Fibroblast of mammary gland (primary cell): Measurements from ENCODE around the gene SORCS1.

Experiments
- DNase-seq: peaks from one replicate; pipeline ENCODE4 v3.0.0-alpha.2; 2010; ENCODE audit warnings: low read depth
- H3K4me3 ChIP-seq: 2 replicates; pipeline ENCODE4 v1.5.1; 2011; ENCODE audit warnings: low read depth, mild to moderate bottlenecking, low read length, moderate library complexity; ENCODE audit not compliant: control insufficient read depth
- TF ChIP-seq, protein P1 (sequence below): conservative IDR thresholded peaks from 2 replicates; pipeline ENCODE4 v1.5.1; 2011; ENCODE audit warnings: low read depth, low read length, inconsistent platforms; ENCODE audit not compliant: control insufficient read depth, insufficient read depth

The SORCS1 gene

DNA sequence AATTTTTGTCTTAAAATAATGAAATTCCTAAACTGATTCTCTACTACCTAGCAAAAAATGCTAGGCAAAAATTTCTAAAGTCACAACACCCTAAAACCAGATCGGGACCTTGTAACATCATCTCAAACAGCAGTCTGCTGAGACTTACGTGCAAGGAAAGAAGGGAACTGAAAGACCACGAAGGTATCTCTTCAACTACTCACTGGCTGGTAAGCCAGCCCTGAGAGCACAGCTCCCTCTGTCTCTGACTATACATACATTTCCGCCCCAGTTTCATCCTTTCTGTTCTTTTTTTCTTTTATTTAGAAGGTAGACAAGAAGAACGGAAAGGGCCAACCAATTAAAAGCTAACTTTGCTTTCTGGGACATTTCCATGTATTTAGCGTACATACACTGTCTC, 15.6 kb downstream of the SORCS1 start:
- H3K4me3 ChIP-seq = no peak overlapping the region
- TF ChIP-seq, protein P1, sequence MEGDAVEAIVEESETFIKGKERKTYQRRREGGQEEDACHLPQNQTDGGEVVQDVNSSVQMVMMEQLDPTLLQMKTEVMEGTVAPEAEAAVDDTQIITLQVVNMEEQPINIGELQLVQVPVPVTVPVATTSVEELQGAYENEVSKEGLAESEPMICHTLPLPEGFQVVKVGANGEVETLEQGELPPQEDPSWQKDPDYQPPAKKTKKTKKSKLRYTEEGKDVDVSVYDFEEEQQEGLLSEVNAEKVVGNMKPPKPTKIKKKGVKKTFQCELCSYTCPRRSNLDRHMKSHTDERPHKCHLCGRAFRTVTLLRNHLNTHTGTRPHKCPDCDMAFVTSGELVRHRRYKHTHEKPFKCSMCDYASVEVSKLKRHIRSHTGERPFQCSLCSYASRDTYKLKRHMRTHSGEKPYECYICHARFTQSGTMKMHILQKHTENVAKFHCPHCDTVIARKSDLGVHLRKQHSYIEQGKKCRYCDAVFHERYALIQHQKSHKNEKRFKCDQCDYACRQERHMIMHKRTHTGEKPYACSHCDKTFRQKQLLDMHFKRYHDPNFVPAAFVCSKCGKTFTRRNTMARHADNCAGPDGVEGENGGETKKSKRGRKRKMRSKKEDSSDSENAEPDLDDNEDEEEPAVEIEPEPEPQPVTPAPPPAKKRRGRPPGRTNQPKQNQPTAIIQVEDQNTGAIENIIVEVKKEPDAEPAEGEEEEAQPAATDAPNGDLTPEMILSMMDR = no peak
- DNase-seq = no peak

GRCh38 chr10:107144490-107144889, 20.0 kb downstream of the SORCS1 start:
- DNase-seq = no peak
- no peak overlapping the region for H3K4me3 ChIP-seq
- TF ChIP-seq, protein P1 = no peak

DNA sequence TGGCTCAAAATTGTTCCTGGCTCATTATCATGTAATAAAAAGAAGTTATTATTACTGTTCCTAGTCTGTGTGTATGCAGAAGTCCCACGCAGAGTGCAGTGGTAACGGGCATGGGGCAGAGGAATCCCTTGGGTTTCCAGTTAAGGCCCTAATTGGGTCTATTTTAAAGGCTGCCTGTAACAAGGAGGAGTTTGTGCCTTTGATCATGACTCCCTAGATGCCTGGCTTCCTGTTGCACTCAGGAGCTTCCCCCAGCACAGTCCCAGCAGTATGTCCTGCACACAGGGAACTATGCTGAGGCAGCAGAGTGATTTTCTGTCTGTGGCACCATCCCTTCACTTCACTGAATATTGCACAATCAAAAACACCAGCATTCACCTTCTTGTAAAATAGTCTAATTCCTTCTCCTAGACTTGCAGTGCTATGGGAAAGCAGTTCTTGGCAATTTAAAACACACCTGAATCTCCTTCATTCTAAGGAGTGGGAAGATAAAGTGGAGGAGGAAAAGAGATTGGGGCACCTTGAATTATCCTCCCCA, 22.9 kb downstream of the SORCS1 start:
- no peak overlapping the region for H3K4me3 ChIP-seq
- no peak for DNase-seq
- TF ChIP-seq, protein P1 = no peak

DNA sequence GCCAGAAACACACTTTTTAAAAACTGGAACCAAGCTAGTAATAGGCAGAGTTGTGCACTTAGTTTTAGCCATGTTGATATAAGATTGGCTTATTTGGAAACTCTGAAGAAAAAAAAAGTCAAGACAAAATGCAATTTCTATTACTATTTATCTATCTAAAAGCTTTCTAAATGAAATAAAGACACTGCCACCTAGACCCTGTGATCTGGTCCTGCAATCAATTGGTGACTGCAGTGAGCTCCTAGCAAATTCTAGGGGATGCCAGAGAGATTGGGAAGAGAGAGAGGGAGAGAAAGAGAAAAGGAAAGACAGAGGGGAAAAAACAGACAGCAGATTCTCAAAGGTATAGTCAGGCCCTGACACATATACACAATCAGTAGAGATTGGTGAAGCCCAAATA, 25.3 kb downstream of the SORCS1 start:
- TF ChIP-seq, protein P1 = no peak
- H3K4me3 ChIP-seq = no peak overlapping the region
- no peak for DNase-seq

- TF ChIP-seq, protein P1 = no peak
- H3K4me3 ChIP-seq = no peak overlapping the region
- DNase-seq = no peak
Observed at GRCh38 chr10:107133656-107134055, 30.9 kb downstream of the SORCS1 start.

- no peak for DNase-seq
- no peak overlapping the region for H3K4me3 ChIP-seq
- TF ChIP-seq, protein P1 = no peak
Observed at GRCh38 chr10:107129000-107129399, 35.5 kb downstream of the SORCS1 start.
